ENCODE measurements around the gene SORL1.

The SORL1 gene

GRCh38 chr11:121497176-121497998, 45.3 kb downstream of the SORL1 start:
- no peak for TF ChIP-seq CTCF (IDR thresholded peaks at IDR 0.05)

GRCh38 chr11:121499405-121499804, 47.3 kb downstream of the SORL1 start:
- no peak for TF ChIP-seq CTCF (IDR thresholded peaks at IDR 0.05)

- TF ChIP-seq CTCF (IDR thresholded peaks at IDR 0.05), result no peak
Measured at GRCh38 chr11:121500275-121500674, 48.2 kb downstream of the SORL1 start.

- TF ChIP-seq CTCF (IDR thresholded peaks at IDR 0.05), result no peak
Measured at GRCh38 chr11:121500717-121501116, 48.6 kb downstream of the SORL1 start.

GRCh38 chr11:121503051-121503450, 50.9 kb downstream of the SORL1 start:
- TF ChIP-seq CTCF (IDR thresholded peaks at IDR 0.05), result no peak

- TF ChIP-seq CTCF (IDR thresholded peaks at IDR 0.05), result no peak
Measured at GRCh38 chr11:121508449-121508848, 56.3 kb downstream of the SORL1 start.

GRCh38 chr11:121510438-121510837, 58.3 kb downstream of the SORL1 start:
- no peak for TF ChIP-seq CTCF (IDR thresholded peaks at IDR 0.05)
